SK-N-SH treated with all-trans-retinoic acid at 6 μM for 48 hours (cell line): Measurements from ENCODE around the gene FHIT.

Experiments used
- ATAC-seq: fragments of 200-7000 bp; cut with Tn5 transposase; 3 replicates; pipeline ENCODE4 v1.9.1; 2020; ENCODE audit warnings: mild to moderate bottlenecking, moderate library complexity
- ARNTL ChIP-seq: fragments of 450-650 bp; formaldehyde crosslinking; IDR thresholded peaks from 2 replicates; pipeline ENCODE4 v1.5.0; 2020; ENCODE audit warnings: low read depth, mild to moderate bottlenecking, moderate library complexity, borderline replicate concordance
- CREB5 ChIP-seq: fragments of 250-450 bp; sonication (Bioruptor Pico); IDR thresholded peaks from 2 replicates; pipeline ENCODE4 v1.5.1; 2020; ENCODE audit warnings: low read depth, mild to moderate bottlenecking, moderate library complexity
- CSDC2 ChIP-seq: fragments of 250-450 bp; sonication (Bioruptor Pico); IDR thresholded peaks from 2 replicates; pipeline ENCODE4 v1.5.0; 2020; ENCODE audit warnings: mild to moderate bottlenecking, moderate library complexity
- CSRNP3 ChIP-seq: fragments of 250-450 bp; sonication (Bioruptor Pico); IDR thresholded peaks from 2 replicates; pipeline ENCODE4 v1.5.1; 2021; ENCODE audit warnings: mild to moderate bottlenecking, moderate library complexity
- ESRRG ChIP-seq: fragments of 250-450 bp; sonication (Bioruptor Pico); IDR thresholded peaks from 2 replicates; pipeline ENCODE4 v1.6.1; 2021; ENCODE audit warnings: mild to moderate bottlenecking
- ISL1 ChIP-seq: fragments of 250-450 bp; sonication (Bioruptor Pico); IDR thresholded peaks from 2 replicates; pipeline ENCODE4 v2.1.2; 2022; ENCODE audit warnings: mild to moderate bottlenecking, moderate library complexity
- OSR1 ChIP-seq: fragments of 250-450 bp; sonication (Bioruptor Pico); IDR thresholded peaks from 2 replicates; pipeline ENCODE4 v1.8.0; 2022; ENCODE audit warnings: moderate library complexity, mild to moderate bottlenecking, inconsistent platforms
- POU6F1 ChIP-seq: fragments of 250-450 bp; sonication (Bioruptor Pico); IDR thresholded peaks from 2 replicates; pipeline ENCODE4 v1.8.0; 2021; ENCODE audit warnings: low read depth, mild to moderate bottlenecking, moderate library complexity, borderline replicate concordance
- PPARA ChIP-seq: fragments of 250-450 bp; sonication (Bioruptor Pico); IDR thresholded peaks from 2 replicates; pipeline ENCODE4 v1.5.0; 2020; ENCODE audit warnings: mild to moderate bottlenecking, borderline replicate concordance
- RARB ChIP-seq: fragments of 250-450 bp; sonication (Bioruptor Pico); IDR thresholded peaks from 2 replicates; pipeline ENCODE4 v1.8.0; 2021; ENCODE audit warnings: mild to moderate bottlenecking, moderate library complexity
- SNAI2 ChIP-seq: fragments of 250-450 bp; sonication (Bioruptor Pico); IDR thresholded peaks from 2 replicates; pipeline ENCODE4 v1.5.0; 2020; ENCODE audit warnings: mild to moderate bottlenecking, moderate library complexity
- TOX ChIP-seq: fragments of 250-450 bp; sonication (Bioruptor Pico); IDR thresholded peaks from 2 replicates; pipeline ENCODE4 v1.8.0; 2021; ENCODE audit warnings: mild to moderate bottlenecking, moderate library complexity, borderline replicate concordance
- TSHZ2 ChIP-seq: fragments of 250-450 bp; sonication (Bioruptor Pico); IDR thresholded peaks from 2 replicates; pipeline ENCODE4 v1.5.0; 2020; ENCODE audit warnings: mild to moderate bottlenecking, moderate library complexity
- ZC3H10 ChIP-seq: fragments of 250-450 bp; sonication (Bioruptor Pico); IDR thresholded peaks from 2 replicates; pipeline ENCODE4 v1.5.1; 2021; ENCODE audit warnings: mild to moderate bottlenecking, moderate library complexity
- ZFP3 ChIP-seq: fragments of 250-450 bp; sonication (Bioruptor Pico); IDR thresholded peaks from 2 replicates; pipeline ENCODE4 v1.5.0; 2020; ENCODE audit warnings: mild to moderate bottlenecking, moderate library complexity
- ZFP30 ChIP-seq: fragments of 450-650 bp; formaldehyde crosslinking; IDR thresholded peaks from 2 replicates; pipeline ENCODE4 v1.5.0; 2022; ENCODE audit warnings: mild to moderate bottlenecking, moderate library complexity
- ZNF565 ChIP-seq: fragments of 450-650 bp; formaldehyde crosslinking; conservative IDR thresholded peaks from 2 replicates; pipeline ENCODE4 v1.5.0; 2020; ENCODE audit warnings: low read depth, mild to moderate bottlenecking, moderate library complexity
- ZNF70 ChIP-seq: fragments of 450-650 bp; formaldehyde crosslinking; IDR thresholded peaks from 2 replicates; pipeline ENCODE4 v1.5.0; 2020; ENCODE audit warnings: mild to moderate bottlenecking, moderate library complexity
- ZNF8 ChIP-seq: fragments of 450-650 bp; formaldehyde crosslinking; IDR thresholded peaks from 2 replicates; pipeline ENCODE4 v1.5.0; 2020; ENCODE audit warnings: mild to moderate bottlenecking, moderate library complexity

The FHIT gene

GRCh38 chr3:60552581-60552980 lies 698.7 kb downstream of the FHIT start:
- ATAC-seq, result peak; percentile 65
- no peak for TF ChIP-seq TOX (CRISPR knock-in tag)
- TF ChIP-seq, all 23 proteins: peak for 0

GRCh38 chr3:60551455-60552209 lies 699.6 kb downstream of the FHIT start:
- ATAC-seq, result peak; percentile 46; the same call in 1 of the 3 replicates
- TF ChIP-seq ZNF70 (CRISPR knock-in tag) (no peak), PPARA (no peak), SNAI2 (CRISPR knock-in tag) (no peak), ZFP3 (no peak), TOX (CRISPR knock-in tag) (no peak), ESRRG (CRISPR knock-in tag) (no peak), CSRNP3 (CRISPR knock-in tag) (no peak), OSR1 (CRISPR knock-in tag) (no peak), CREB5 (CRISPR knock-in tag) (no peak), ZFP30 (CRISPR knock-in tag) (no peak), POU6F1 (no peak), ARNTL (CRISPR knock-in tag) (no peak), ISL1 (CRISPR knock-in tag) (no peak), CSDC2 (CRISPR knock-in tag) (no peak)

GRCh38 chr3:60549863-60550262 lies 701.4 kb downstream of the FHIT start:
- TF ChIP-seq TOX (CRISPR knock-in tag) (no peak), ISL1 (CRISPR knock-in tag) (no peak), ZC3H10 (no peak), OSR1 (CRISPR knock-in tag) (no peak), PPARA (no peak), ZFP3 (no peak), ZNF8 (no peak), POU6F1 (no peak), ZNF70 (CRISPR knock-in tag) (no peak), CREB5 (CRISPR knock-in tag) (no peak), ZFP30 (CRISPR knock-in tag) (no peak), RARB (CRISPR knock-in tag) (no peak), SNAI2 (CRISPR knock-in tag) (no peak), ESRRG (CRISPR knock-in tag) (no peak), TSHZ2 (CRISPR knock-in tag) (no peak), ZNF565 (no peak), ARNTL (CRISPR knock-in tag) (no peak)
- ATAC-seq, result no peak
